GM23248 (cell line): ENCODE data around the gene NSD1. TPM values are rescaled to one million over a fixed set of nuclear protein-coding genes. Genes with fewer than 3 reads are reported as not detected.
"Not testable (repeated sequence)": the region's sequence is repeated elsewhere in the genome, so short reads cannot be mapped to it uniquely, and the experiment has no call there.

Source experiments
- DNase-seq: peaks from one replicate; pipeline ENCODE4 v3.0.0-alpha.2; 2015
- H2AFZ ChIP-seq: fragments of 200-600 bp; sonication (generic); 2 replicates; pipeline ENCODE4 v1.6.1; 2016; ENCODE audit warnings: antibody characterized with exemption
- H3F3A ChIP-seq: fragments of 200-600 bp; sonication (generic); 2 replicates; pipeline ENCODE4 v1.6.1; 2016; ENCODE audit warnings: mild to moderate bottlenecking, antibody characterized with exemption, mixed run types; ENCODE audit not compliant: insufficient read depth
- H3K27ac ChIP-seq: fragments of 200-600 bp; sonication (generic); 2 replicates; pipeline ENCODE4 v1.5.1; 2016; ENCODE audit warnings: mild to moderate bottlenecking
- H3K27me3 ChIP-seq: fragments of 200-600 bp; sonication (generic); replicated peaks from 2 replicates; pipeline ENCODE4 v1.6.1; 2016; ENCODE audit warnings: mild to moderate bottlenecking; ENCODE audit not compliant: insufficient read depth
- H3K36me3 ChIP-seq: fragments of 200-600 bp; sonication (generic); 2 replicates; pipeline ENCODE4 v1.6.1; 2016; ENCODE audit warnings: low read depth, mild to moderate bottlenecking
- H3K4me1 ChIP-seq: fragments of 200-600 bp; sonication (generic); 2 replicates; pipeline ENCODE4 v1.6.1; 2016; ENCODE audit warnings: mild to moderate bottlenecking; ENCODE audit not compliant: insufficient read depth
- H3K4me2 ChIP-seq: fragments of 200-600 bp; sonication (generic); one replicate; pipeline ENCODE4 v1.6.1; 2016; ENCODE audit warnings: mild to moderate bottlenecking; ENCODE audit not compliant: unreplicated experiment
- H3K4me3 ChIP-seq: fragments of 200-600 bp; sonication (generic); 2 replicates; pipeline ENCODE4 v1.5.1; 2016; ENCODE audit warnings: mild to moderate bottlenecking
- H3K79me2 ChIP-seq: fragments of 200-600 bp; sonication (generic); 2 replicates; pipeline ENCODE4 v1.6.1; 2016; ENCODE audit warnings: mild to moderate bottlenecking; ENCODE audit not compliant: insufficient read depth
- H3K9ac ChIP-seq: fragments of 200-600 bp; sonication (generic); 2 replicates; pipeline ENCODE4 v1.6.1; 2016; ENCODE audit warnings: mild to moderate bottlenecking
- H3K9me2 ChIP-seq: fragments of 200-600 bp; sonication (generic); 2 replicates; pipeline ENCODE4 v1.6.1; 2016; ENCODE audit warnings: mixed run types, mild to moderate bottlenecking, moderate library complexity; ENCODE audit not compliant: insufficient read depth
- H3K9me3 ChIP-seq: fragments of 200-600 bp; sonication (generic); one replicate; pipeline ENCODE4 v1.6.1; 2017; ENCODE audit warnings: low read depth
- H4K20me1 ChIP-seq: fragments of 200-600 bp; sonication (generic); 2 replicates; pipeline ENCODE4 v1.6.0; 2016; ENCODE audit not compliant: insufficient read depth
- EZH2 ChIP-seq: fragments of 200-600 bp; sonication (generic); IDR thresholded peaks from 2 replicates; pipeline ENCODE4 v1.6.1; 2018; ENCODE audit warnings: antibody characterized with exemption, mild to moderate bottlenecking; ENCODE audit not compliant: insufficient read depth, poor library complexity, severe bottlenecking
- EZH2phosphoT487 ChIP-seq: fragments of 200-600 bp; sonication (generic); IDR thresholded peaks from 2 replicates; pipeline ENCODE4 v1.6.1; 2018; ENCODE audit warnings: antibody characterized with exemption, moderate library complexity, mild to moderate bottlenecking, low read depth; ENCODE audit not compliant: insufficient read depth
- WGBS, 2 experiments: methylation state at CpG; one replicate each; pipeline ENCODE4 v1.1.6; 2015 to 2017; ENCODE audit warnings: low lambda C conversion rate in 2 of 2, low coverage in 1 of 2; ENCODE audit errors: missing lambda C conversion rate in 2 of 2; 5-methylcytosine and 5-hydroxymethylcytosine counted together
- in situ Hi-C: fragments of 300-500 bp; cut with MboI; formaldehyde crosslinking; loops from 2 replicates; pipeline ENCODE4 v1.15.0; 2020
- polyA plus RNA-seq: library from polyadenylated mRNA; unstranded; fragments of >200 nt; fragmentation: Nextera tagmentation; extraction: Ambion mirVana; gene quantifications from 2 replicates; pipeline ENCODE4 v1.2.1, GENCODE V29; 2016
- total RNA-seq: library from RNA; depleted of rRNA; stranded (reverse); fragments of >200 nt; shearing (Covaris generic); gene quantifications from 2 replicates; pipeline ENCODE4 v1.2.3, GENCODE V29; 2014

NSD1 gene
- total and polyA plus RNA-seq, 2 experiments from 2014 or later, result 25.9 to 31.9 TPM

- Histone ChIP-seq H3K9me2 (no peaks in the 10 kb centered on the region), H3F3A (no peaks in the 10 kb centered on the region), H3K4me3 (no peak overlapping the region), H3K9ac (no peak overlapping the region), H3K79me2 (peaks cover 49% of the 10 kb centered on the region), H2AFZ (no peak overlapping the region), H3K9me3 (no peaks in the 10 kb centered on the region), H3K4me1 (no peaks in the 10 kb centered on the region), H3K27ac (no peak overlapping the region), H3K36me3 (peaks cover 4% of the 10 kb centered on the region), H3K27me3 (no peaks in the 10 kb centered on the region), H3K4me2 (no peak overlapping the region), H4K20me1 (no peaks in the 10 kb centered on the region)
- in situ Hi-C loops, result no loop called here
- TF ChIP-seq EZH2phosphoT487 (no peak), EZH2 (no peak)
- DNase-seq, result no peak
- WGBS, 2 experiments, result 93 to 96% methylated on average over 16 to 22 of the region's 22 CpGs
Observed at GRCh38 chr5:177338251-177339106, 204.9 kb downstream of the NSD1 start.

GRCh38 chr5:177339107-177339638, 205.6 kb downstream of the NSD1 start:
- Histone ChIP-seq H3K27ac (no peak overlapping the region), H3K4me2 (no peak overlapping the region), H3K27me3 (no peaks in the 10 kb centered on the region), H4K20me1 (no peaks in the 10 kb centered on the region), H3K36me3 (no peaks in the 10 kb centered on the region; the same call in none of the 2 replicates), H3K9me3 (no peaks in the 10 kb centered on the region), H3K4me3 (no peak overlapping the region), H3K4me1 (no peaks in the 10 kb centered on the region), H2AFZ (no peak overlapping the region), H3K9me2 (no peaks in the 10 kb centered on the region), H3K9ac (no peak overlapping the region), H3F3A (no peaks in the 10 kb centered on the region), H3K79me2 (peaks cover 56% of the 10 kb centered on the region)
- TF ChIP-seq EZH2phosphoT487, result no peak
- TF ChIP-seq EZH2, result no peak
- DNase-seq, result no peak
- WGBS, 2 experiments, result 75 to 77% methylated on average over 11 of the region's 11 CpGs
- in situ Hi-C loops, result no loop called here

- WGBS, 2 experiments, result 92 to 96% methylated on average over 14 of the region's 14 CpGs
- peaks cover 94% of the 10 kb centered on the region for H3K79me2 ChIP-seq
- DNase-seq, result not testable (repeated sequence)
Observed at GRCh38 chr5:177343000-177343399, 209.4 kb downstream of the NSD1 start.

GRCh38 chr5:177343777-177344176, 210.2 kb downstream of the NSD1 start:
- Histone ChIP-seq H3K4me3 (no peak overlapping the region), H4K20me1 (no peaks in the 10 kb centered on the region), H3K4me2 (no peak overlapping the region), H3F3A (no peaks in the 10 kb centered on the region), H3K9me3 (no peaks in the 10 kb centered on the region), H2AFZ (no peak overlapping the region), H3K36me3 (no peaks in the 10 kb centered on the region; the same call in none of the 2 replicates), H3K27me3 (no peaks in the 10 kb centered on the region), H3K9me2 (no peaks in the 10 kb centered on the region), H3K9ac (no peak overlapping the region), H3K27ac (no peak overlapping the region), H3K79me2 (peaks cover 100% of the 10 kb centered on the region), H3K4me1 (no peaks in the 10 kb centered on the region)
- WGBS, 2 experiments, result 87 to 97% methylated on average over 6 of the region's 6 CpGs
- in situ Hi-C loops, result no loop called here
- DNase-seq, result no peak
- TF ChIP-seq EZH2 (no peak), EZH2phosphoT487 (no peak)

More at GRCh38 chr5:177343000-177343399, 209.4 kb downstream of the NSD1 start:
- H2AFZ ChIP-seq, H3K27ac ChIP-seq, H3K27me3 ChIP-seq, H3K4me1 ChIP-seq, H3K9me3 ChIP-seq, H3F3A ChIP-seq, in situ Hi-C loops, H3K4me3 ChIP-seq, H4K20me1 ChIP-seq, H3K9me2 ChIP-seq, H3K4me2 ChIP-seq, H3K9ac ChIP-seq, H3K36me3 ChIP-seq: not testable (repeated sequence)
